HAP-1 (cell line): ENCODE measurements around the gene ATXN7L1.

Source experiments
- DNase-seq, 2 experiments: peaks; one replicate each; pipeline ENCODE4 v3.0.0-alpha.2; 2016 to 2020; ENCODE audit warnings: low spot score in 2 of 2
- H3K27me3 ChIP-seq: fragments of 250-450 bp; sonication (Bioruptor Pico); 2 replicates; pipeline ENCODE4 v1.5.1; 2020; ENCODE audit warnings: low read depth, mild to moderate bottlenecking, moderate library complexity
- H3K36me3 ChIP-seq: fragments of 250-450 bp; sonication (Bioruptor Pico); replicated peaks from 2 replicates; pipeline ENCODE4 v1.5.1; 2020; ENCODE audit warnings: mild to moderate bottlenecking
- H3K4me1 ChIP-seq: fragments of 250-450 bp; sonication (Bioruptor Pico); 2 replicates; pipeline ENCODE4 v1.5.1; 2020; ENCODE audit warnings: mild to moderate bottlenecking
- H3K4me3 ChIP-seq: fragments of 250-450 bp; sonication (Bioruptor Pico); 2 replicates; pipeline ENCODE4 v1.5.1; 2020; ENCODE audit warnings: mild to moderate bottlenecking, moderate library complexity
- H3K9me3 ChIP-seq: fragments of 250-450 bp; sonication (Bioruptor Pico); 2 replicates; pipeline ENCODE4 v1.5.1; 2020; ENCODE audit warnings: mild to moderate bottlenecking, moderate library complexity
- in situ Hi-C: fragments of 300-500 bp; cut with MboI; formaldehyde crosslinking; loops from 3 replicates; pipeline ENCODE4 v1.14.3; 2020; ENCODE audit warnings: low sequenced_read_pairs, inconsistent platforms, mixed read lengths

Gene ATXN7L1

DNA sequence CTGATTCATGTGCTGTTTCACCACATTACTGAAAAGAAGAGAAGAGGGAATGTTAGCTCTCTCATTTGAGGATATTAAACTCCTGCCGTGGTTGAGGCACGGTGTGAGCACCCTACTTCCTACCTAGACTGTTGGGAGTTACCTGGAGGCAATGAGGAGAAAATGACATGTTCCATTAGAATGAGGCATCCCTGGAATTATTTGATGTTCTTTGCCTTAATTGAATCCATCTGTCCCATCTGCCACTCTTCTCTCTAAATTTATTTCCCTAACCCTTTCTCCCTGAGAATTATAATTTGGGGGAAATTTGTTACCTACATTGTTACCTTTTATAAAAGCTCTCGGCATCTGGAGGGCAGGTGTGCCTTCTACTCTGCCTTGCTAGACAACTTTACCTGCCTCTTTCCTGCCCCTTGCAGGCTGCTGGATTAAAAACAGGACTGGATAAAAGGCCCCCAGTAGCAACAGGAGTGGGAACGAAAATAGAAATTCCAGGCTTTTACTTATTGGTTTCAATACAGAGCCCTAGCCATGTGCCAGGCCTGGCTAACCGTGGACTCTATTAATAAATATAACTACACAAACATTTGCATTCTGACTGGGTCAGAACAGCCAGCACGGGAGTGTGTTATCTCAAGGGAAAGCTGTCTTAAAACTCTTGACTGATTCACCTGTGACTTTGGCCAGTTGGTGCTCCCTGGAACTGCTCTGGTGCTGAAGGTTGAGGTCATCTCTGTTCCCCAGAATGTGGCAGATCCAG lies 4.4 kb upstream of the ATXN7L1 start:
- Histone ChIP-seq H3K4me1 (no peaks in the 10 kb centered on the region; the same call in none of the 2 replicates), H3K9me3 (no peaks in the 10 kb centered on the region), H3K4me3 (no peak overlapping the region), H3K36me3 (peaks cover 3% of the 10 kb centered on the region; the same call in 1 of the 2 replicates), H3K27me3 (no peaks in the 10 kb centered on the region)
- in situ Hi-C loops, result no loop called here
- no peak for DNase-seq

DNA sequence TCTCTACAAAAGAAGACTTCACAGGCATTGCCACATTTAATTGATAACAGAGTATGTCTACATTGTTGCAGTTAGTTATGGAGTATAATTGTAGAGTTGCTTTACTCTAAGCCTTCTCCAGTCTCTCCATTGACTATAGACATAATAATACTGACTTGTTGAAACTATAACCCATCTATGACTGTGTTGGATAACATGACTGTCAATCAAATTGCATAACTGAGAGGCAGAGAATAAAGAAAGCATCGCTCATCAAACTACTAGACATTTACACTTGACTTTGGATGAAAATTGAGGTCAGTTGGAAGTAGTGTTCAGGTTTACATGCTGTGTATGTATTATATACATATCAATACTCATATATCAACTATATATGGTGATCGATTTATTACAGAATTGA lies 3.4 kb upstream of the ATXN7L1 start:
- Histone ChIP-seq H3K4me1 (no peaks in the 10 kb centered on the region; the same call in none of the 2 replicates), H3K27me3 (no peaks in the 10 kb centered on the region), H3K4me3 (no peak overlapping the region), H3K9me3 (no peaks in the 10 kb centered on the region), H3K36me3 (peaks cover 3% of the 10 kb centered on the region; the same call in 1 of the 2 replicates)
- no peak for DNase-seq
- in situ Hi-C loops, result no loop called here

DNA sequence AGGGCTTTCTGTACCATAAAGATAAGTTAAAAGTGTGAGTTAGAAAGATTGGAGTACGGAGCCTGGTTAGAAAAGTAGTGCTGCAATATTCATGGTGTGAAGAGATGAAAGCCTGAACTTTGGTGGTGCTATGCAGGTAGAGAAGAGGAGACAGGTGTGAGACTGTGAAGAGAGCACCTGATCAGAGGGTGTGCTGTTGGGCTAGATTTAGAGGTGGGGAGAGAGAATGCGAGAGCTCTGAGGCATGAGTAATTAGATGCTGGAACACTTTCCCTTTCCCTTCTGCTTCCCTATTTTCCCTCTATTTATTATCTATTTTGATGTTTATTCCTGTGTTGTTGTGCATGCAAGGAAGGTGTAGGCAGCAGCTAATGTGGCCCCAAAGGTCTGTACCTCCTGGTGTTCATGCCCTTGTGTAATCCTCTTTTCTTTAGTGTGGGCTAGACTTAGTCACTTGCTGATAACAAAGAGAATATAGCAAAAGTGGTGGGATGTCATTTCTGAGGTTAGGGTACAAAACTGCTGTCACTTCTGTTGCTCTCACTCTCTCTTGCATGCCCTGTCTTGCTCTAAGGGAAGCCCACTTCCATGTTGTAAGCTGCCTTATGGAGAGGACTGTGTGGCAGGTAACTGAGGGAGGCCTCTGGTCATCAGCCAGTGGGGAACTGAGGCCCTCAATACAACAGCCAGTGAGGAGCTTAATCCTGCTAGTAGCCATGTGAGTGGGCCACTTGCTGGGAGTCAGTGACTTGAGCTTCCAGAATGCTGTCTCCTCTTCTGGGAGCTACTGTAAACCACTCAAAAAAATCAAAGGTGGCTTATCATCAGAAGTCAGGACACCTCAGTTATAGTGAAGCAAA lies 2.6 kb upstream of the ATXN7L1 start:
- no peaks in the 10 kb centered on the region for H3K27me3 ChIP-seq
- no peak for DNase-seq
- H3K4me3 ChIP-seq, result no peak overlapping the region
- peaks cover 3% of the 10 kb centered on the region; the same call in 1 of the 2 replicates for H3K36me3 ChIP-seq
- H3K4me1 ChIP-seq, result no peaks in the 10 kb centered on the region; the same call in none of the 2 replicates
- H3K9me3 ChIP-seq, result no peaks in the 10 kb centered on the region
- in situ Hi-C loops, result no loop called here

DNA sequence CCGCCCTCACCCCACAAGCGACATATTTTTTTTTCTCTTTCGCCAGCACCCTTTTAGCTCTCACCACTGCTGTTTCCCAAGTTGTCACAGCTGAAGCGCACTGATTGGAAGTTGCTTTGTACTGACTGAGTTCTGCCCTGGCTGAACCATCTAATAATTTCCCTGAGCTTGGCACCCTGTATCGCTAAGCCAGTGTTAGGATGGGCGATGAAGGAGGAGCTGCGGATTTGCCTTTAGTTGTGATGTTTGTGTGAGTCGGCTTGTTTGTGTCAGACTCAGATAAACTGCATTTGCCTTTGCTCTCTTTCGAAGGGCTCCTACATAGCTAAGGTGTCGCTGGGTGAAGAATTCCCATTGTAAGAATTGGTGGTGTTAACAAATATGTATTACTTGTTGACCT lies 1.3 kb upstream of the ATXN7L1 start:
- peak overlapping the region; percentile 59 for H3K4me3 ChIP-seq
- no peaks in the 10 kb centered on the region for H3K27me3 ChIP-seq
- in situ Hi-C loops, result no loop called here
- no peaks in the 10 kb centered on the region for H3K9me3 ChIP-seq
- no peak for DNase-seq
- H3K4me1 ChIP-seq, result no peaks in the 10 kb centered on the region; the same call in none of the 2 replicates
- H3K36me3 ChIP-seq, result peaks cover 3% of the 10 kb centered on the region; the same call in 1 of the 2 replicates

DNA sequence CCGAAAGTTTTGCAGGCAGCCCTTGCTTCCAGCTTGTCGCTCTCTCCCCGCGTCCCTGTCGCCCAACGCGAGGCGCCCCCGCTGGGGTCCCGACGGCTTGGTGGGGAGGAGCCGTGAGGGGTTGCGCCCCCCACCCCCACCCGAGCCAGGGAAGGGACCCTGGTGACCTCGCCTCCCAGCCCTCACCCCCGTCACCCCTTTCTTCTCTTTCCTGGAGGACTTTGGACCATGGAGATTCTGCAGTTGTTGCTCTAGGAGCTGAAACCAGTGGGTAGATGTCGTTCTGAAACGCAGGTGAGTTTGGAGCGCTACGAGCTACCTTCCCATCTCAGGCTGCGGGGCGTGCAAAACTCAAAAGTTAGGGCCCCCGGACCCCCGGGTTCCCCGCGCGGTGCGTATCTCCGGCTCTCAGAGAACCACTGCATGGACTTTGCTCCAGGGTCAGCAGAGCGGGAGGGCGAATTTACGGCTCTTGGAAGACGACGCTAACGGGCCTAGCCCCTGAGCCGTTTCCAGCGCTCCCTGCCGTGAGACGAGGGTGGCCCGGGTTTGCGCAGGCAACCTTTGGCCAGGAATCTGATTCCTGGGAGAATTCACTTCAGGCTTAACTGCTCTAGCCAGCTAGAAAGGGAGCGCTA lies 684 bp upstream of the ATXN7L1 start:
- DNase-seq, result peak; percentile 42 to 77
- Histone ChIP-seq H3K36me3 (peaks cover 3% of the 10 kb centered on the region; the same call in 1 of the 2 replicates), H3K9me3 (no peaks in the 10 kb centered on the region), H3K27me3 (no peaks in the 10 kb centered on the region), H3K4me3 (peak overlapping the region; percentile 59), H3K4me1 (no peaks in the 10 kb centered on the region; the same call in none of the 2 replicates)
- in situ Hi-C loops, result no loop called here

DNA sequence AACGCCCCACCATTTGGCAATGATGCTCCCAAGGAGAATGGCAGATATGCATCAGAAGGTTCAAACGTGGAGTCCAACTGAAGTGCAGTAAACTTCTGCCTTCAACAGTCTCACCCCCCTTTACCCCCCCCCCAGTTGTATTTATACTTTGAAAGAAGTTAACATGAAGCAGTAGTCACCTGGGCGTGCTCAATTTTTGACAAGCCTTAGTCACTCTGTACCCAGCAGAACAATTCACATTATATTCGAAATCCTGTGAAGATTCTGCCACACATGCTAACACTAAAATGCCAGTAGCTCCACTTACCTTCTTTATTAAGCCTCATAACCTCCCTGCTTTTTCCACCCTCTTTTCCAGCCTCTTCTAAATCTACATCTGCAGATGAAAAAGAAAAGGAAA lies 894 bp downstream of the ATXN7L1 start:
- Histone ChIP-seq H3K4me3 (peak overlapping the region; percentile 85), H3K4me1 (no peaks in the 10 kb centered on the region; the same call in none of the 2 replicates), H3K27me3 (no peaks in the 10 kb centered on the region), H3K9me3 (no peaks in the 10 kb centered on the region), H3K36me3 (peaks cover 3% of the 10 kb centered on the region; the same call in 1 of the 2 replicates)
- no peak for DNase-seq
- in situ Hi-C loops, result no loop called here

DNA sequence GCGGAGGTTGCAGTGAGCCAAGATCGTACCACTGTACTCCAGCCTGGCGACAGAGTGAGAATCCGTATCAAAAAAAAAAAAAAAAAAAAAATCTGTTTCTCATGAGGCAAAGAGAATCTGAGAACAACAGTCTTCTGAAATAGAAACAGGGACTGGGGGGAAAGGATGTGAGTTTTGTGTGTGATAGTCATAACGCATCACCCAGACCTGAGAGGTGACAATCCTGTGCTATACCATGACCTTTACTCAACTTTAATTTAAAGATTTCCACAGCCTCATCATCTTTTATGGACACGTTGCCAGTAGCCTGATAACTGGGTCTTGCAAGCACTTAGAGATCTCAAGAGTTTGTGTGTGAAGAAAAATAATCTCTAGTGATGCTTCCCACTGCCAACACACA lies 2.3 kb downstream of the ATXN7L1 start:
- H3K9me3 ChIP-seq, result no peaks in the 10 kb centered on the region
- no peaks in the 10 kb centered on the region; the same call in none of the 2 replicates for H3K4me1 ChIP-seq
- peaks cover 3% of the 10 kb centered on the region; the same call in 1 of the 2 replicates for H3K36me3 ChIP-seq
- H3K4me3 ChIP-seq, result no peak overlapping the region
- DNase-seq, result no peak
- H3K27me3 ChIP-seq, result no peaks in the 10 kb centered on the region
- in situ Hi-C loops, result no loop called here

DNA sequence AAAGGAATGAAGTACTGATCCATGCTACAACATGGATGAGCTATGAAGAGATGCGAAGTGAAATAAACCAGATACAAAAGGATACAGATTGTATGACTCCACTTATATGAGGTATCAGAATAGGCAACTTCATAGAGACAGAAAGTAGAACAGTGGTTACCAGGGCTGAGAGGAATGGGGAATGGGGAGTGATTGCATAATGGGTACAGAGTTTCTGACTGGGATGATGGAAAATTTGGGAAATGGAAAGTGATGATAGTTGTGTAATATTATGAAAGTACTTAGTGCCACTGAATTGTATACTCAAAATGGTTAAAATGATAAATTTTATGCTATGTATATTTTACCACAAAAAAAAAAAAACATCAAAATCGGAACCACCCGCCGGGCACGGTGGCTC lies 3.9 kb downstream of the ATXN7L1 start:
- in situ Hi-C loops, result no loop called here

DNA sequence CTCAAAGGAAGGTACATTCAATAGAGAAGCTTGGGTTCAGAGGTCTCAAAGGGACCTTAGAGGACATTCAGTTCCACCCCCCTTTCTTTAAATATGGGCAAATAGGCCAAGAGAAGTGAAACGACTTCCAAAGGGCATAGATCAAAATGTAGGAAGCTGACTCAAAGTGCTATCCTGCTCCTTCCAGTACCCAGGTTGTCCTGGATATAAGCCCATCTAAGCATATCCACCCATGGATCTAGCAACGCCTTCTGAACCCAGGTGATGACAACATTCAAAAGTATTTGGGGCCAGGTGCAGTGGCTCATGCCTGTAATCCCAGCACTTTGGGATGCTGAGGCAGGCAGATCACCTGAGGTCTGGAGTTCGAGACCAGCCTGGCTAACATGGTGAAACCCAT lies 5.3 kb downstream of the ATXN7L1 start:
- Histone ChIP-seq H3K4me1 (no peaks in the 10 kb centered on the region; the same call in 1 of the 2 replicates), H3K27me3 (no peaks in the 10 kb centered on the region), H3K36me3 (peaks cover 2% of the 10 kb centered on the region; the same call in 1 of the 2 replicates), H3K9me3 (no peaks in the 10 kb centered on the region), H3K4me3 (no peak overlapping the region)
- no peak for DNase-seq
- in situ Hi-C loops, result no loop called here

More for the DNA sequence above, 3.9 kb downstream of the ATXN7L1 start:
- Histone ChIP-seq H3K9me3 (no peaks in the 10 kb centered on the region), H3K4me1 (no peaks in the 10 kb centered on the region; the same call in none of the 2 replicates), H3K27me3 (no peaks in the 10 kb centered on the region), H3K4me3 (no peak overlapping the region), H3K36me3 (peaks cover 3% of the 10 kb centered on the region; the same call in 1 of the 2 replicates)
- no peak for DNase-seq

DNA sequence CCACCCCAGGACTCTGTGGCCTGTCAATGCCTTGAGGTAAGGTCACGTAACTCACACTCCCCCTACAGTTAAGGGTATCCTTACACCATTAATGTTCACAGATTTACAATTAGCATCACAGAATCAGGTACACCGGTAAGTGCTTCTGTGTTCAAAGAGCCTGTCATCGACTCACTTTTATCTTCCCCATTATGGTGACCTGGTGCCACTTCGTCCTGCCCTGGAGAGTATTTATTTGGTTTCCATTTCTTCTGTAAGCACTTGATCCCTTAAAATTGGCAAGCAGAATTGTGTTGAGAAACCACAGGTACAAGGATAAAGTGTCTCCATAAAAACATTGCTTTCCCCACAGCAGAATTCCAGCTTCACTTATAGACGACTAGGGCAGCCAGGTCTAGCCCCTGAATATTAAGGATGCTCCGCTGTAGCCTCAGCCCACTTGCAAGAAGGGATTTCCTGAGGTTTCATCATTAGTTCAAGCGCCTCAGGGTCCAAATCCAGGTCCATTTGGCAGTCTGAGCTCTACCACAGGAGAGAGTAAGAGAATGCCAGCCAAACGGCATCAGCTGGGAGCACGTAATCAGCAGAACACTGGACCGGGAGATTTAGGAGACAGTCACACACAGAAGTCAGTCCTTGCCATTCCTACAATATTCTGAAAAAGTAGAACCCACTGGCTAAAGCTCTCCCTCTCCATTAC lies 10.1 kb downstream of the ATXN7L1 start:
- Histone ChIP-seq H3K36me3 (no peaks in the 10 kb centered on the region), H3K9me3 (no peaks in the 10 kb centered on the region), H3K4me1 (no peaks in the 10 kb centered on the region), H3K27me3 (no peaks in the 10 kb centered on the region), H3K4me3 (no peak overlapping the region)
- DNase-seq, result no peak
- in situ Hi-C loops, result no loop called here

DNA sequence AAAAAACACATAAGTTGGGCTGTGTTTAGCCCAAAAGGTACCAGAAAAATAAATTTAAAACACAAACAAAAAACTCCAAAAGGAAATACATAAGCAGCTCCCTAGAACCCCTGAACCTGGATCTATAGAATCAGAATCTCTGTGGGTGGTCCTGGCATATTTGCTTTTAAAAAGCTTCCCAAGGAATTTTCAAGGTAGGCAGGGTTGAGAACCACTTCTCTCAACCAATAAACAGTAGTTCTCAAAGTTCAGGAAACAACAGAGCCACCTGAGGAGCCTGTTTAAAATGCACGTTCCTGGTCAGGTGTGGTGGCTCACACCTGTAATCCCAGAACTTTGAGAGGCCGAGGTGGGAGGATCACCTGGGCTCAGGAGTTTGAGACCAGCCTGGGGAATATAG lies 12.5 kb downstream of the ATXN7L1 start:
- Histone ChIP-seq H3K4me1 (no peaks in the 10 kb centered on the region), H3K9me3 (no peaks in the 10 kb centered on the region), H3K27me3 (no peaks in the 10 kb centered on the region), H3K4me3 (no peak overlapping the region), H3K36me3 (no peaks in the 10 kb centered on the region)
- no peak for DNase-seq
- in situ Hi-C loops, result no loop called here

DNA sequence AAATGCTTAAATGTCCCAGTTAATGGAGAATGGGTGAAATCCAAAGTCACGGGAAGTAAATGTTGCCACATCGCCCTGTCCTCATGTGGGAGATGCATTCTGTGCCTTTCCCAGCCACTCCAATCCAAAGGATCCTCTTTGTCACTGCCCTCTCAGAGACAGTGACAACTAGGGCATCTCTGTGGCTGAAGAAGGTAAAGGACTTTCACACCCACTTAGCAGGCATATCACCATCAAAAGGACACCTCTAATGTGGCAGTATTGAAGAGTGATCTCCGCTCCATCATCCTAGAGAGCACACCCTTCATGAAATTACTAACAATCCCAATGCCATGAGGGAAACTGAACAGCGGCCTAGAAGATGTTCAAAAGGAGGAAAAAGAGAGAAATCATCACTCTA lies 13.6 kb downstream of the ATXN7L1 start:
- no peak overlapping the region for H3K4me3 ChIP-seq
- in situ Hi-C loops, result no loop called here
- H3K27me3 ChIP-seq, result no peaks in the 10 kb centered on the region
- DNase-seq, result no peak
- H3K36me3 ChIP-seq, result no peaks in the 10 kb centered on the region
- no peaks in the 10 kb centered on the region for H3K4me1 ChIP-seq
- no peaks in the 10 kb centered on the region for H3K9me3 ChIP-seq

DNA sequence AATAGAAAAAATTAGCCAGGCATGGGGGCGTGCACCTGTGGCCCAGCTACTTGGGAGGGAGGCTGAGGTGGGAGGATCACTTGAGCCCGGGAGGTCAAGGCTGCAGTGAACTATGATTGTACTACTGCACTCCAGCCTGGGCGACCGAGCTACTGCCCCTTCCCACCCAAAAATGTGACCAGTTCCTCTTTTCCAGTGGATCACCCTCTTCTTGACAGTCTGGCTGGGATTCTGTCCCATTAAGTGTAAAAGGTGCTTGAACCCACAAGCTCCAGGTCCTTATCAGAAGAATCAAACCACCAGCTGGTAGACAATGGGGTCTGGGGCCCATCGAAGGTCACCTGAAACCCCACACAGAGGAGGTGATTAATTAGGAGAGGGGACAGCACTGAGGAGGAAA lies 14.1 kb downstream of the ATXN7L1 start:
- no peaks in the 10 kb centered on the region for H3K27me3 ChIP-seq
- no peaks in the 10 kb centered on the region for H3K9me3 ChIP-seq
- no peaks in the 10 kb centered on the region for H3K4me1 ChIP-seq
- no peak for DNase-seq
- H3K4me3 ChIP-seq, result no peak overlapping the region
- H3K36me3 ChIP-seq, result no peaks in the 10 kb centered on the region
- in situ Hi-C loops, result no loop called here
